K562 (cell line): Measurements from ENCODE around the gene BCKDK. TPM values are rescaled to one million over a fixed set of nuclear protein-coding genes. Genes with fewer than 3 reads are reported as not detected.
A peak's percentile ranks its signal among the peaks of the same experiment; 100 is the strongest.

ENCODE experiments used
- ELF2 ChIP-seq: fragments of 250-450 bp; sonication (Bioruptor Pico); IDR thresholded peaks from 2 replicates; pipeline ENCODE4 v1.5.0; 2021; ENCODE audit warnings: mild to moderate bottlenecking
- GABPB1 ChIP-seq: sonication (generic); formaldehyde crosslinking; IDR thresholded peaks from 2 replicates; pipeline ENCODE4 v1.8.0; 2022; ENCODE audit warnings: mild to moderate bottlenecking, missing genetic modification reagents
- HCFC1 ChIP-seq: IDR thresholded peaks from 2 replicates; pipeline ENCODE4 v1.6.1; 2012; ENCODE audit warnings: low read depth, low read length, improper control_type of control experiment
- HDAC1 ChIP-seq, 2 experiments: fragments of 450-650 bp; IDR thresholded peaks; 2 replicates each; pipeline ENCODE4 v1.6.1; 2016 to 2017; ENCODE audit warnings: inconsistent platforms in 1 of 2, mild to moderate bottlenecking in 1 of 2, moderate library complexity in 1 of 2
- LEF1 ChIP-seq: fragments of 450-650 bp; IDR thresholded peaks from 2 replicates; pipeline ENCODE4 v1.6.1; 2016; ENCODE audit warnings: mild to moderate bottlenecking
- OTX1 ChIP-seq: fragments of 450-650 bp; formaldehyde crosslinking; IDR thresholded peaks from 2 replicates; pipeline ENCODE4 v1.4.0; 2022; ENCODE audit warnings: mild to moderate bottlenecking
- PCBP1 ChIP-seq: fragments of 200-400 bp; formaldehyde crosslinking; IDR thresholded peaks from 2 replicates; pipeline ENCODE4 v1.6.1; 2018; ENCODE audit warnings: mild to moderate bottlenecking, low read depth, low read length; ENCODE audit not compliant: poor library complexity, severe bottlenecking
- SREBF1 ChIP-seq: fragments of 150-350 bp; IDR thresholded peaks from 2 replicates; pipeline ENCODE4 v1.6.1; 2014; ENCODE audit warnings: antibody characterized with exemption, low read depth, low read length, borderline replicate concordance
- TBP ChIP-seq: optimal IDR thresholded peaks from 2 replicates; pipeline ENCODE3; 2011; ENCODE audit warnings: low read depth, low read length, improper control_type of control experiment
- ZBTB40 ChIP-seq, 2 experiments: fragments of 450-650 bp in 1 of 2; sonication (generic) in 1 of 2; formaldehyde crosslinking in 1 of 2; IDR thresholded peaks; 2 replicates each; pipeline versions ENCODE4 v1.7.1 to v1.9.0; 2016 to 2022; ENCODE audit warnings: inconsistent platforms in 1 of 2, mild to moderate bottlenecking in 1 of 2, missing genetic modification reagents in 1 of 2
- ZNF263 ChIP-seq: sonication (generic); formaldehyde crosslinking; IDR thresholded peaks from 2 replicates; pipeline ENCODE4 v1.8.0; 2022; ENCODE audit warnings: mild to moderate bottlenecking, missing genetic modification reagents, borderline replicate concordance
- ZNF398 ChIP-seq: fragments of 250-450 bp; sonication (Bioruptor Pico); IDR thresholded peaks from 2 replicates; pipeline ENCODE4 v1.8.0; 2021; ENCODE audit warnings: moderate library complexity, mild to moderate bottlenecking, inconsistent platforms
- polyA plus RNA-seq, 8 experiments: library from polyadenylated mRNA; depleted of rRNA in 4 of 8; stranded (reverse) in 5 of 8; unstranded in 3 of 8; fragments of >200 nt; fragmentation: Nextera tagmentation in 2 of 8; fragmentation: Illumina TruSeq in 1 of 8; extraction: Ambion mirVana in 2 of 8; extraction: Trizol in 1 of 8; gene quantifications; 2 replicates each; pipeline versions ENCODE4 v1.2.1 to v1.2.3, GENCODE V29; 2011 to 2014; ENCODE audit warnings: inconsistent platforms in 1 of 8, missing spikeins in 1 of 8
- total RNA-seq, 7 experiments: library from RNA; depleted of rRNA in 6 of 7; stranded (reverse); fragments of >200 nt in 6 of 7; fragmentation: Illumina TruSeq in 2 of 7; extraction: Trizol in 2 of 7; gene quantifications; 2 replicates each; pipeline versions ENCODE4 v1.2.1 to v1.2.3, GENCODE V29; 2011 to 2021; ENCODE audit warnings: low replicate concordance in 1 of 7
- TF ChIP-seq, protein P1 (sequence below): fragments of 450-650 bp; IDR thresholded peaks from 2 replicates; pipeline ENCODE4 v1.6.1; 2017; ENCODE audit warnings: mild to moderate bottlenecking, moderate library complexity

BCKDK gene
- total and polyA plus RNA-seq, 9 of the 15 experiments (the other 6 are each of a cell fraction or from before 2014, with no cell fraction given) = 0.58 to 34.8 (median 13.1) TPM

DNA sequence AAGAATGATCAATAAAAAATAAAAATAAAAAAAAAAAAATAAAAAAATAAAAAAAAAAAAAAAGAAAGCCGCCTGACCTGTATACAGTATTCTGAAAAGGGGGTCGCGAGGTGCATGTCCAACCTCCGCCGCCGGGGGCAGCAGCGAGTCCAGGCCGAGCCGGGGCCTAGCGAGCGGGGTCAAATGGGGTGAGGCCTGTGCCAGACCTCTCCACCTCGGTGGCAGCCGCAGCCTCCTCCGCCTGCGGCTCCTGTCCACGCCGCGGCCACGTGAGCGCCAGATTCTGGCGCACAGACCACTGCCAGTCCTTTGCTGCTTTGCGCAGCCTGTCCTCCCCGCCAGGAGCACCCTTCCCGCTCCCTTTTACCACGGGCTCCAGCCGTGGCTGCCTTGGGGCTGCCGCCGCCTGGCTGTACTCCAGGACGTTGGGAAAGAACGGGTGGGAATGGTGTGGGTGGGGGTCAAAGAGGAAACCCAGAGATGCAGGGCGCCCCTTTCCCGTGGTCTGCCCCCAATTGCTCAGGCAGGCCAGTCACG lies 2.4 kb upstream of the BCKDK start (continued):
- TF ChIP-seq, protein P1, sequence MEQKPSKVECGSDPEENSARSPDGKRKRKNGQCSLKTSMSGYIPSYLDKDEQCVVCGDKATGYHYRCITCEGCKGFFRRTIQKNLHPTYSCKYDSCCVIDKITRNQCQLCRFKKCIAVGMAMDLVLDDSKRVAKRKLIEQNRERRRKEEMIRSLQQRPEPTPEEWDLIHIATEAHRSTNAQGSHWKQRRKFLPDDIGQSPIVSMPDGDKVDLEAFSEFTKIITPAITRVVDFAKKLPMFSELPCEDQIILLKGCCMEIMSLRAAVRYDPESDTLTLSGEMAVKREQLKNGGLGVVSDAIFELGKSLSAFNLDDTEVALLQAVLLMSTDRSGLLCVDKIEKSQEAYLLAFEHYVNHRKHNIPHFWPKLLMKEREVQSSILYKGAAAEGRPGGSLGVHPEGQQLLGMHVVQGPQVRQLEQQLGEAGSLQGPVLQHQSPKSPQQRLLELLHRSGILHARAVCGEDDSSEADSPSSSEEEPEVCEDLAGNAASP = peak; percentile 99
- TF ChIP-seq OTX1 (CRISPR knock-in tag) (no peak; the same call in 1 of the 2 replicates), ZNF263 (CRISPR knock-in tag) (peak; percentile 77), PCBP1 (peak; percentile 78), ELF2 (CRISPR knock-in tag) (no peak), SREBF1 (no peak), ZNF398 (CRISPR knock-in tag) (no peak), HDAC1 (IDR thresholded peaks at IDR 0.05) (peak in 1 of 2 experiments; percentile 82; a peak in 2 of 4 replicates), HCFC1 (peak; percentile 55), GABPB1 (CRISPR knock-in tag) (0 out of 2 replicates have a peak, but pooled peaks have one; percentile 42), TBP (peak; percentile 65), LEF1 (peak; percentile 73; the same call in 1 of the 2 replicates), ZBTB40 (IDR thresholded peaks at IDR 0.05) (0 out of 2 replicates have a peak, but pooled peaks have one; percentile 33), ZBTB40 (CRISPR knock-in tag; IDR thresholded peaks at IDR 0.05) (no peak)
